HG02763 (cell line): ENCODE measurements around the gene GEMIN7.
"Not testable (repeated sequence)": the region's sequence is repeated elsewhere in the genome, so short reads cannot be mapped to it uniquely, and the experiment has no call there.

Experiments used
- ATAC-seq: cut with Tn5 transposase; IDR thresholded peaks from one replicate; pipeline ENCODE4 v1.9.1; 2021; ENCODE audit warnings: mild to moderate bottlenecking, moderate library complexity; ENCODE audit not compliant: unreplicated experiment

GEMIN7 gene

DNA sequence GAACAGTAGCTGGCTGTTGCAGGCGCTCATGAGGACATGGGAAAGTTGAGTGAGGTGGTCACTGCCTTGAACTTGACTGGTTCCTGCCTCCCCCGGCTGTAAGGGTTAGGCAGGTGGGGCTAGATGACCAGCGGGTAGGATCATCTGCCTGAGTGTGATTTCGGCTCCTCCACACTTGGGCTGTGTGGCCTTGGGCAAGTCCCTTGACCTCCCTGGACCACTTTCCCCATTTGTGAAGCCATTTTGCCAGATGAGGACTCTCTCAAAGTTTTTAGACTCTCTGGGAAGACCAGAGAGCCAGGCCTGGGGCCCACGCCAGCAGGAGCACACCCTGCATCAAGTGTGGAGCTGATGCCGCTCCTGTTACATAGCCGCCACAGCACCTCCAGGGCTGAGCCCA lies 23.4 kb downstream of the GEMIN7 start:
- no peak for ATAC-seq

DNA sequence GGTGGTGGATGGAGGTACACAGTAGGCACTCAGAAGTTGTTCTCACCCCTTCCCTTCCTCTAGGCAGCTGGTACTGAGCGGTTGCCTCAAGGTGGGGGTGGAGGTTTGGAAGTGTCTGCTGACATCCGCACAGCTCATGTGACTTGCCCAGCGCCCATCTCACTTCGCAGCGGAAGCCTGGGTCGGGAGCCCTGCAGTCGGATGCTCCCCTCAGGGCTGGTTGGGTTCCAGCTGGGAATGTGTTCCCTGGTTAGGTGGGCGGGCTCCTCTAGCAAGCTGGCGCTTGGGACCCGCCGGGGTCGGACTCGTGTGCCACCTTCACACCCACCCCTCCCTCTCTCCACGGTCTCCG lies 24.1 kb downstream of the GEMIN7 start:
- ATAC-seq: no peak

DNA sequence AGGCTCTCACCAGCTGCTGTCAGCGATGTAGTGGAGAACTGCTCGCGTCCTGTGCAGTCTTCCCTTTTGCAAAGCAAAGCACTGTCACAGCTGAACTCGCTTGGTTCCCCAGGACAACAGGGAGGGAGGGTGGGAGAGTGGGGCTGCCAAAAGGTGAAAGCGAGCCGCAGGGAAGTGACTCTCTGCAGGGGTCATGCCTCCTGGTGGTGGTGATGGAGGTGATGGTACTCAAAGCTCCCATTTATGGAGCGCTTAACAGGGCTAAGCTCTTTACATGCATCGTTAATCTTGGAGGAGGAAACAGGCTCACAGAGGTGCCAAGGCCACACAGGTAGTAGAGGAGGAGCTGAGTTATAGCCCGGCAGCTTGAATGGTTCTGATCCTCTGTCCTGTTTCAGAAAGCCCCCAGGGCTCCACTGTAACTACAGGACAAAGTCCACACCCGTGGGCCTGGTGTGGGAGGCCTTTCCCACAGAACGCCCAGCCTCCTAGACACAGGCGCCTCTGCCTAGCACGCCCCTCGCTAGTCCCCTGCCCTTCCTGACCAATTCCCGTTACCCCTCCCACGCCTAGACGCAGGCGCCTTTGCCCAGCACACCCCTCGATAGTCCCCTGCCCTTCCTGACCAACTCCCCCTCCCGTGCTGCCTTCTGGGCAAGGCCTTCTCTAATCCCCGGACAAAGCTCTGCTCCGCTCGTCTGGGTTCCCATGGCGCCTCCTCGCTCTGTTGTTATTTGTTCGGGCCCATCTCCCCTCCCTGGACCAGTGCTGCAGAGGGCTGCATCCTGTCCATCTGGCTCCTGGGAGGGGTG lies 24.7 kb downstream of the GEMIN7 start:
- ATAC-seq: no peak

DNA sequence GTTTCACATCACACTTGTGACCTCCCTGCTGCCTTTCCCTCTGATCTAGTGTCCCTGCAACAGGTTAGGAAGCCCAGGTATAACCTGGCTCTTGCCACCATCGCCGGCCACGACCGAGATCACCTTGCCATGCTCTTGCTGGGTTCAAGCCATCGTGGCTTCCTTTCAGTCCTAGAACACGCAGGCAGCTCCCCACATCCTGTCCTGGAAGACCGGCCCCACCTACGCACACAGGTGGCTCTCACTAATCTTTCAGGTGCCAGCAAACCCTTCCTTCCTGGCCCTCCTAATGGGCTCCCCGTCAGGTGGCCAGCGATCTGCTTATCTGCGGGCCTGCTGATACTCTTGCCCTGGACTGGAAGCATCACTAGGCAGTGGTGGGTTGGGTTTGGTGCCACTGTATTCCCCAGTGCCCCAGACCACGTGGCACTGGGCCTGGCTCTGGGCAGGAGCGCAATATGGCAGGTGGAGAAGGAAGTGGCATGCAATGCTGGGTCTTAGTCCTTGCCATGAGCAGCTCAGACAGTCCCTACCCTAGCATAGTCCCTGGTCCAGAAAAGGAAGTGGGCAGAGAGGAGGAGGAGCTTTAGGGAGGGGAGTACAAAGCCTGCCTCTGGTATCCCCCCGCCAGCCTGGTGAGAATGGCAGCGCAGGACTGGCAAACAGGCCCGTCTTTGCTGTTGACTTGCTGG lies 25.7 kb downstream of the GEMIN7 start:
- no peak for ATAC-seq

DNA sequence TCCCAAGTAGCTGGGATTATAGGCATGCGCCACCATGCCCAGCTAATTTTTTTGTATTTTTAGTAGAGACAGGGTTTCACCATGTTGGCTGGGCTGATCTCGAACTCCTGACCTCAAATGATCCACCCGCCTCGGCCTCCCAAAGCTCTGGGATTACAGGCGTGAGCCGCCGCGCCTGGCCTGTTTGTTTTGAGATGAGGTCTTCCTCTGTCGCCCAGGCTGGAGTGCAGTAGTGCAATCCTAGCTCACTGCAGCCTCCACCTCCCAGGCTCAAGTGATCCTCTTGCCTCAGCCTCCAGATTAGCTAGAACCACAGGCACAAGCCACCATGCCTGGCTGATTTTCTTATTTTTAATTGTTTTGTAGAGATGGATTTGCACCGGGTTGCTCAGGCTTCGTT lies 27.3 kb downstream of the GEMIN7 start:
- not testable (repeated sequence) for ATAC-seq

DNA sequence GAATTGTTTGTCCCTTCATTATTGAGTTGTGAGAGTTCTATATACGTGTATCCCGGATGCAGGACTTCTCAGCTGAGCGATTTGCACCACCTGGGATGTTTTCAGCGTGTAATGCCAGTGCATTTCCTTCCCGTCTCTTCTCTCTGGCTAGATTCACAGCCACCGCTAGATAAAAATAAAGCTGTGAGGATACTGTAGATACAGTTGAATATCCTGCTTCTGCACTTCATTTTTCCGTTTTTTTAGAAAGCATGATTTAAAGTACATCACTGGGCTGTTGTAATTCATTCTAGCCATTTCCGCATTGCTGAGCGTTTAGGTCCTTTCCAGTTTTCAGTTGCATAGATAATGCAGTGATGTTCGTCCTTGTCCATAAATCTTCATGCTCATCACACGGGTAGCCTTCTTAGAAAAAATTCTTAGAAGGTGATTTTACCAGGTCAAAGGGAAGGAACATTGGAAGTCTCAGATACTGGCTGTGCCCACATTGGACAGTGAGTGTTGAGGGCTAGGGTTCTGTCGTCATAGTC lies 28.6 kb downstream of the GEMIN7 start:
- no peak for ATAC-seq

DNA sequence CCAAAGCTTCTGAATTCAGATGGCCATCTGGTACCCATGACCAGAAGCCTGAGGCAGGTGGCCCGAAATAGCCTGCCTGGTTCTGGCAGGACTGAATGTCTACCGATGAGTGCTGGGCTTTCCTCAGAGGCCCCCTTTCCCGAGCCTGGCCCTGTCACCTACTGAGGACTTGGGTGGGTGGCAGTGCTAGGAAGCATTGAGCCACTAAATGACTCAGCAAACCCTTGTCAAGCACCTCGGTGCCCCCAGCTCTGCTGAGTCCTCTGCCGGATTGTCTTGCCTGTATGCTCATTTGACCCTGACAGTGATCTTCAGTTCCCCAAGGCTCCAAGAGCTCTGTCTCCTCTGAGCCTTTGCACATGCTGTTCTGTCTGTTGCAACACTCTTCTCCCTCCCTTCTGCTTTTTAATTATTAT lies 31.8 kb downstream of the GEMIN7 start:
- no peak for ATAC-seq

DNA sequence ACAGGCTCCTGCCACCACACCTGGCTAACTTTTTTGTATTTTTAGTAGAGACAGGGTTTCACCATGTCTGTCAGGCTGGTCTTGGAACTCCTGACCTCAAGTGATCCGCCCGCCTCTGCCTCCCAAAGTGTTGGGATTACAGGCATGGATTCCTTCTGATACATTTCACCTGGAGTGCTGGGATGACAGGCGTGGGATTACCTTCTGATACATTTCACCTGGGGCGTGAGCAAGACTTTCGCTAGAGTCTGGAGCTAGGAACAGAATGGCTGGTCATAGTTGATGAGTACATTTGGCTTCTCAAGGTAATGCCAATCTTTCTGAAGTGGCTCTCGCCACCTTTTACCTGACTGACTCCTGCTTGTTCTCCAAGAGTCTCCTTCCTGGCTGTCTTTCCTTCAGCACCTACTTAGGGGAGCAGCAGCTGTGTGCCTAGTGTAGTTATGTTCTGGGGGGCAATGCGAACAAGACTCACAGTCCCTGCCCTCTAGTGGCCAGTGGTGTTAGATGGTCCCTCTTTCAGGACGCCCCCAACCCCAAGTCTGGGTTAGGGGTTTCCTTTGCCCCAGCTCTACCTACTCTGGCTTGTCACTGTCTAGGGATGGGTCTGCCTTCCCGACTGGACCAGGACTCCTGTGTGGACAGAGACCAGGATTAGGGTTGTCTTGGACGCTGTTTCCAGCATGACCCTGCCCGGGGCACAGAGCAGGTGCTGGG lies 33.2 kb downstream of the GEMIN7 start:
- ATAC-seq: no peak

DNA sequence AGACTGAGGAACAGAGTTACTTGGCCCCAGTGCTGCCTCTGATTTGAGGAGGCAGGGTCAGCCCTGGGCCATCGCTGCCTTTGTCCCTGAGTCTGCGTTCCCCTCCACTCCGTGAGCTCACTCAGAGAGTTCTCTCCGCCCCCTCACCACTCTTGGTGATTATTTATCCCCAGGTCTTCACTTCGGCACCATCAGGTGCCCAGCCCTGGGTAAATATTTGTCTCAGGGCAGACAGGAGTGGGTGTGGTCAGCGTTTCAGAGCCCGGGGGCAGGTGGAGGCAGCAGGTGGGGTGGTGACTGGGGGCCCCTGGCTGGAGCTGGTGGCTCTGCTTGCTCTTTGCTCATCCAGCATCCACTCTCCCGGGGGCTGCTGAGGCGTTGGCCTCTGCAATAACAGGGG lies 34.6 kb downstream of the GEMIN7 start:
- ATAC-seq: no peak

DNA sequence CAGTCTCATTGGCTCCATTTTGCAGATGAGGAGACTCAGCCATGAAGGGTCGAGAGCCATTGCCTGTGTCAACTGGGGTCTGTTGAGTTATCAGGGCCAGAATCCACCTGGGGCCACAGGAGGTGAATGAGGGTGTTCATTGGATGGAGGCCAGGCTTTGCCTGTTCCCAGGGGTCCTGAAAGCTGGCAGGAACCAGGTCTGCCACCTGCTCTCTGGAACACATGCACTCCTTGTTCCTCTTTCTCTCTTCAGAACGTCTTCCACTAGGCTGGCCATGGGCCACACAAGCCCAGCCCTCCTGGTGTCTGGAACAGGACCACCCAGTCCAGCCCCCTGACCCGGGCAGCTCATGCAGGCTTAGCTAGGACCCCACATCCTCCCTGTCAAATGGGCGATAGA lies 35.1 kb downstream of the GEMIN7 start:
- no peak for ATAC-seq

DNA sequence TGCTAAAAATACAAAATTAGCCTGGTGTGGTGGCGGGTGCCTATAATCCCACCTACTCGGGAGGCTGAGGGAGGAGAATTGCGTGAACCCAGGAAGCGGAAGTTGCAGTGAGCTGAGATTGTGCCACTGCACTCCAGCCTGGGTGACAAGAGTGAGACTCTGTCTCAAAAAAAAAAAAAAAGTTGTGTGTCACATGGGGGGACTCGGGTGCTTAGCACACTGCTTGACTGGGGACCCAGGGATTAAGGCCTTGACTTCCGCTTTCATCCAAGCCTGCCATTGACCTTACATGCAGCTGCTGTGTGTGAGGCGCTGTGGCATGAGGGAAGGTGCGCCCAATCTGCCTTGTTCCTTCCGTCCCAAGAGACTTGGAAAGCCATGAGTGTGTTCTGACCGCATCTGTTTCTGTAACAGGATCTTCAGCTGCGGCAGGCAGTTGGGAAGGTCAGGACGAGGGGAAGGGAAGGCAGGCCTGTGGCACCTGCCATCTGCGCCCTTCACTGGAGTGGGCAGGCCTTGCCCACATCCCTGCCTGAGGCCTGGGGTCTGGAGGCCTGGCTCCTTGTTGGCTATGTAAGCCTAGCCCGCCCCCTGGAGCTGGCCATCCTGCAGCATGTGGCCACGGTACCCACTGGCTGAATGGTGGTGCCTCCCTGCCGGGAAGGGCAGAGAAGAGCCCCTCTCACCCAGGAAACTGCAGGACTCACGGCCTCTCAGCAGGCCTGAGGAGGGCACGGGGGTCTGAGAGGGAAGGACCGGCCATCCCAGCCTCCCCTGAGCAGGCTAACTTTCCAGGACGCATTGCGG lies 37.0 kb downstream of the GEMIN7 start:
- ATAC-seq: no peak

DNA sequence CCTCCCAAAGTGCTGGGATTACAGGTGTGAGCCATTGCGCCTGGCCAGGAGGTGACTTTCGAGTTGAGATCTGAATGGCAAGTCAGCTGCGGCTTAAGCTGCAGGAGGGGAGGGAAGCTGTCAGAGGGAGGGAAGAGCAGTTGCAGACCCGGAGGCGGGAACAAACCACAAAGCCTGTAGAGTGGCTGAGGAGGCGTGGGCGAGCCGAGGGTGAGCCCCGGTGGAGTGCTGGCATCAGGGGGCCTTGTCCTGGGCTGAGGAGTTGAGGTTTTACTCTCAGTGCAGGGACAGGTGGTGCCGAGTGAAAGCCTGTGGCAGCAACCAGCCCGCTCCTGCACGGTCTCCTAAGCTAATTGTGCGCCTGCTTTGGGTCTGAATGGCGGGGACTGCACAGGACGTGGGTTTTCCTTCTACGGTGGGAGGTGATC lies 38.1 kb downstream of the GEMIN7 start:
- ATAC-seq: no peak

DNA sequence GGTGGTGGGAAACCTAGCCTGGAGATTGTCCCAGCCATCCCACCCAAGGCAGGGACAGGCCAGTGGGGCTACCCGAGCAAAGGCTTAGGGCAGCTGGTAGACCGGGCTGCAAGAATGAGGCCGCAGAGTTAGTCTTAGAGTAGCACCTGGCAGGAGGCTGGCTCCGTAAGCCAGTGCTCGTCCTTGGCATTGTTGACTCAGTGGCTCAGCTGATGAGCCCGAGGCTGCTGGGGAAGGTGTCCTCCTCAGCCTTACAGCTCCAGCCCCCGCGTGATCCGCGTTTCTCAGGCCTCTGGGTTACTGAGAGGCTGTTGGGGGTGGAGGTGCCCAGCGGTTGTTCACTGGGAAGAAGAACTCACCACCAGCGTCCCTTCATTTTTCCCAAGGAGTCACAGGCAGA lies 38.6 kb downstream of the GEMIN7 start:
- no peak for ATAC-seq

DNA sequence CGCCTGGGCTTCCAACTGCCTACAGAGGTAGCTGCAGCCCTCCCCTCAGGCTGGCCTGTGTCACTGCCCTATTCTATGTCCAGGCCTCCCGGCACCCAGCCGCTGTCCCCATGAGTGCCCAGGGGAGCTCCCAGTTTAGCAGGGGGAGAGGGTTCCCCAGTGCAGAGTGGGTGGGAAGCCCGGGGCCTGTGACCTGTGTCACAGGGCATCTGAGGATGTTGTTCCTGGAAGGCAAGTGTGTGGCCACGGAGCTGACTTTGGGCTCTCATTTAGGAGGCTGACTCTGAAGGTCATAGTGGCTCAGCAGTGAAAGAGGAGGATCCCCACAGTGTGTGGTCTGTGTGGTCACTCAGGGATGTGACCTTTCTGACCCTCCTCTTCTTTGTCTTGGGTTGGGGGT lies 39.0 kb downstream of the GEMIN7 start:
- no peak for ATAC-seq

DNA sequence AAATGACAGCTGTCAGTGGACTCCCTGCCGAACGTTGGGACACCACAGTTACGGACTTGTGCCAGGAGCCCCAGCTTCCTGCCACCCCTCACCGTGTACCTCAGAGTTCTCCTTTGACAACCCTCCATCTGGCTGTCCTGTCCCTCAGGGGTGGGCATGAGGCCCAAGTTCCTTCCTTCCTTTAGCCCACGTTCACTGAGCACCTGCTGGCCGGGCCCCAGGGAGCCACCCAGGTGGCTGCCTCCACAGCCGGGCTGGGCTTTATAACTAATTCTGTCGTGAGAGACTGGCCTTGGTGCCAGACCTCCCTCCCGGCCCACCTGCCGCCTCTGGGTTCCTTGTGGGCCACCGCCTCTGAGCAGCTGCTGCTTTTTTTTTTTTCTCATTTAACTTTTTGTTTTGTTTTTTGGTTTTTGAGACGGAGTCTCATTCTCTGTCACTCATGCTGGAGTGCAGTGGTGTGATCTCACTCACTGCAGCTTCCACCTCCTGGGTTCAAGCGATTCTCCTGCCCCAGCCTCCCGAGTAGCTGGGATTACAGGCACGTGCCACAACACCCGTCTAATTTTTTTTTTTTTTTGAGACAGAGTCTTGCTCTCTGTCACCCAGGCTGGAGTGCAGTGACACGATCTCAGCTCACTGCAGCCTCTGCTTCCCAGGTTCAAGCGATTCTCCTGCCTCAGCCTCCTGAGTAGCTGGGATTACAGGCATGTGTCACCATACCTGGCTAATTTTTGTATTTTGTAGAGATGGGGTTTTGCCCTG lies 39.7 kb downstream of the GEMIN7 start:
- ATAC-seq: peak; percentile 54

DNA sequence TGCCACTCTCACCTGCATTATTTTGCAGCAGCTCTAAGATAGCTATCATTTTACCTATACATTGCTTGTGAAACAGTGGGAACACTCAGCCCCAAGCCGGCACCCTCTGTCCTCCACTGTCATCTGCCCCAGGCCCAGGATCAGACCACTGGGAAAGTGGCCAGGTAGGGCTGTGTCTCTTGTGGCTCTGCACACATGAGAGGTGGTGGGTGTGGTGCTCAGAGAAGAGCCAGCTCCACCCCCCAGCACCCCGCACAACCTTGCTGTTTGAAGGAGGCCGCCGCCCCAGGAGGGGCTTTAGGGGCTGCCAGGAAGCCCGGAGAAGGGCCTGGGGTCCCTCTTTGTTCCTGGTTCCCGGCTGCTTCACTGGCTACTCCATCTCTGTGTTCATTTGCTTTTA lies 40.5 kb downstream of the GEMIN7 start:
- no peak for ATAC-seq

DNA sequence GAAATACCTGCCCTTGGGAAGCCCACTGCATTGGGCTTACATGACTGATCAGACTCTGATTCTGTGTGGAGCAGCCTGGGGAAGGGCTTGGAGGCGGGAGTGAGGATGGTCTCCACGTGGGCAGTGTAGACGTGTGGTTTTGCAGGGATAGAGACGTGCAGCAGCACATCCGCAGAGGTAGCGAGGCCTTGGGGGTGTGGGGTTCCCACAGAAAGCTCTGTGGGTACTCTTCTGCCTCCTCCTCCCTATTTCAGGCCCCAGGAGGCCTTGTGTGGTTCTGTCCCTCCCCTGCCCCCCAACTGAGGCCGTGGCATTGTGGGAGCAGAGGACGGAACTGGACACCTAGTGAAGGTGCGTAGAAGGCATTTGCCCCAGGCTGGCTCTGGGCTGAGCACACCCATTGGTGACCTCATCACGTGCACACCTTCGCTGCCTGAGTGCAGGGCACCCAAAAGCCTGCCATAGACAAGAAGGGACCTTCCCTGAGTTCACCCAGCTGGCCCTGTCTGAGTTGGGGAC lies 42.8 kb downstream of the GEMIN7 start:
- no peak for ATAC-seq

DNA sequence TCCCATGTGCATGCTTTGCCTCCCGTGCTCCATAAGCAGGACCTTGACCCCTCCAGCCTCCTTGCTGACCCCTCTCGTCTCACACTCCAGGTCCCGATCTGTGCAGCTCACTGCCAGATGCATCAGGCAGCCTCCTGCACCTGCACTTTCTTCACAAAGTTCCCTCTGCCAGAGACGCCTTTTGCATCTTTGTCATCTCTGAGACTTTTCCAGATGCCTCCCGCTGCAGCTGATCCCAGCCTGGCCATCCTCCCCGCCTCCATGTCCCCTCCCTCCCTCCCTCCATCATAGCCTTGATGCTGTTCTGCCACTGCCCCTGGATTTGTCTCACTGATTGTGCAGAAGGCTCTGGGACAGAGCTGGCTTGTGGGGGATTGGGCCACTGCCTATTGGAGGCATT lies 43.8 kb downstream of the GEMIN7 start:
- ATAC-seq: no peak

DNA sequence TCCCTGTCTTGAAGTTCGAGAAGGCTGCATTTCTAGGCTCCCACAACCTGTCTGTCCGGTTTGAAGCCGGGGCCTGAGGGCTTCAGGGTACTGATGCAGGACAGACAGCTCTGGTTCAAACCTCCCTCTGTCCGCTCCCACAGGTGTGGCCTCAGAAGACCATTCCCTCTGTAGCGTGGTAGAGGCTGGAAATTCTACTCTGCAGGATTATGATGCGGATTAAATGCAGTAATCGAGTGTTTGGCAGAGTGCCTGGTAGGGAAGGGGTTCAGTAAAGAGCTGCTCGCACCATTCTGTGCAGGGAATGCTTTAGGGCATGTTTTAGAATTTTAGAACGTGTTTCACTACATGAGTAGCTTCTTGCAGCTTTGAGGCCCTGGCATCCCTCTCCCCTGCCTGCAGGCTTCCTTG lies 44.4 kb downstream of the GEMIN7 start:
- ATAC-seq: no peak

DNA sequence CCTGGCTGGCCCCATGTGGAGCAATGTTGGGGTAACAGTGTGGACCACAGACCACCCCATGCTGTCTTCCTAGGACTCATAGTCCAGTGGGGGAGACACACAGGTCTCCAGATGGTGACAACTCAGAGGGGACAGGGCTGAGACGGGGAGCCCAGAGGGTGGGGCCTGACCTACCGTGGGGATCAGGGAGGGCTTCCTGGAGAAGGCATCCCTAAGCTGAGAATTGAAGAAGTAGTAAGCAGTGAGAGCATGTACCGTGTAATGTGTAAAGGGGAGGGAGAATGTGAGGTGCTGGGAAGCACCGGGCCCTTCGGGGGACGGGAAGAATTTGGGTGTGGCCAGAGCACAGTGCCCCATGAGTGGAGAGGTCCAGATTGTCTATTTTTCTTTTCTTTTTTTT lies 45.0 kb downstream of the GEMIN7 start:
- no peak for ATAC-seq
